Adrenal gland (tissue), 12 donors: ENCODE results near the gene PRG2. TPM values are rescaled to one million over a fixed set of nuclear protein-coding genes. Genes with fewer than 3 reads are reported as not detected.

Experiments
- DNase-seq, 7 donors: peaks; one replicate each; pipeline ENCODE4 v3.0.0-alpha.2; 2019 to 2020
- H3K27ac ChIP-seq, 5 donors: fragments of 200-600 bp; sonication (generic) in 4 of 5; 1 replicate in 3 of 5; 2 replicates in 2 of 5; pipeline versions ENCODE4 v1.5.1 to v1.8.0; 2016 to 2020; ENCODE audit warnings: mild to moderate bottlenecking in 1 of 5
- H3K27me3 ChIP-seq: fragments of 200-600 bp; 2 replicates; pipeline ENCODE4 v1.8.0; 2021
- H3K36me3 ChIP-seq, 2 donors: fragments of 200-600 bp; replicated peaks in 1 of 2; 1 replicate in 1 of 2; 2 replicates in 1 of 2; pipeline versions ENCODE4 v1.5.1 to v1.8.0; 2018 to 2022
- H3K4me1 ChIP-seq, 2 donors: fragments of 200-600 bp; replicated peaks in 1 of 2; 1 replicate in 1 of 2; 2 replicates in 1 of 2; pipeline versions ENCODE4 v1.5.1 to v1.8.0; 2018 to 2021
- H3K4me3 ChIP-seq, 4 donors: fragments of 200-600 bp; sonication (generic) in 3 of 4; one replicate each; pipeline ENCODE4 v1.5.1; 2016 to 2018
- H3K9me3 ChIP-seq, 3 donors: fragments of 200-600 bp; sonication (generic) in 1 of 3; replicated peaks in 1 of 3; 1 replicate in 2 of 3; 2 replicates in 1 of 3; pipeline versions ENCODE4 v1.5.1 to v1.8.0; 2016 to 2021
- CTCF ChIP-seq, 6 experiments: fragments of 450-650 bp in 4 of 6; fragments of 200-600 bp in 2 of 6; sonication (generic) in 1 of 6; IDR thresholded peaks; 1 replicate in 5 of 6; 2 replicates in 1 of 6; pipeline versions ENCODE4 v1.5.1 to v1.8.0; 2016 to 2021; ENCODE audit warnings: antibody characterized with exemption in 6 of 6, mild to moderate bottlenecking in 2 of 6, moderate library complexity in 1 of 6
- POLR2A ChIP-seq, 2 donors: fragments of 450-650 bp; IDR thresholded peaks; one replicate each; pipeline ENCODE4 v1.6.1; 2017; ENCODE audit warnings: antibody characterized with exemption in 2 of 2, mild to moderate bottlenecking in 2 of 2, moderate library complexity in 1 of 2
- WGBS, 4 donors: extraction: QIAGEN DNeasy Blood & Tissue Kit in 2 of 4; methylation state at CpG; one replicate each; pipeline versions ENCODE4 v1.1.5 to v1.1.7; 2013 to 2017; 5-methylcytosine and 5-hydroxymethylcytosine counted together
- intact Hi-C, 2 donors: fragments of 100-400 bp; cut with DNase I; formaldehyde crosslinking; loops; one replicate each; pipeline versions ENCODE4 v1.14.1 to v1.15.0; 2022 to 2023
- polyA plus RNA-seq, 3 donors: library from polyadenylated mRNA; stranded (reverse); fragments of 200-250 nt in 2 of 3; fragments of 350-450 nt in 1 of 3; fragmentation: Illumina TruSeq in 1 of 3; extraction: RNeasy Lipid Tissue Mini Kit (QIAGEN cat#74804) in 1 of 3; gene quantifications; one replicate each; pipeline ENCODE4 v1.2.3, GENCODE V29; 2013 to 2014
- total RNA-seq, 9 donors: library from RNA; depleted of rRNA in 4 of 9; stranded (reverse); fragments of >200 nt in 4 of 9; fragments of 120-200 nt in 1 of 9; fragmentation: NEBNext Ultra II Directional in 1 of 9; extraction: Animal tissue kit (Norgen Biotek cat#: 25700) in 1 of 9; gene quantifications; one replicate each; pipeline versions ENCODE4 v1.1.0 to v1.2.4, GENCODE V29; 2013 to 2023
- donor health status: healthy with polysubstance abuse.
- donor health status: Bipolar disorder and iron deficiency.
- donor health status: DM: yes; HTN: yes; CAD: no.
- donor health status: DM: no; HTN: no; CAD: no.
- donor health status: DM: no; HTN: no; CAD: no.
- donor health status: DM: yes; HTN: yes; CAD: no.

PRG2 gene
- total and polyA plus RNA-seq, 12 donors: 0.24 to 0.97 (median 0.27) TPM; not detected in 8

- Histone ChIP-seq H3K27ac (no peak overlapping the region), H3K4me3 (no peak overlapping the region), H3K9me3 (no peaks in the 10 kb centered on the region), H3K36me3 (no peaks in the 10 kb centered on the region), H3K27me3 (no peaks in the 10 kb centered on the region), H3K4me1 (peaks cover 27 to 44% of the 10 kb centered on the region in 2 donors)
- TF ChIP-seq CTCF (IDR thresholded peaks at IDR 0.05): no peak
- no peak for TF ChIP-seq POLR2A (IDR thresholded peaks at IDR 0.05)
- WGBS, 4 donors: 73 to 86% (median 79%) methylated on average over 4 of the region's 4 CpGs
- DNase-seq: no peak
- intact Hi-C loops: no loop called here
Observed at GRCh38 chr11:57429946-57430345, 39.5 kb upstream of the PRG2 start.

GRCh38 chr11:57428643-57429042 is 38.2 kb upstream of the PRG2 start:
- Histone ChIP-seq H3K27ac (peak overlapping the region in 1 of 5 donors; percentile 96), H3K4me1 (peaks cover 36 to 46% of the 10 kb centered on the region in 2 donors)
- intact Hi-C loops: no loop called here

GRCh38 chr11:57427727-57428082 is 37.3 kb upstream of the PRG2 start:
- peak in 6 of 7 donors; percentile 27 to 67 (median 52) for DNase-seq
- Histone ChIP-seq H3K4me1 (peaks cover 36 to 46% of the 10 kb centered on the region in 2 donors), H3K27ac (peak overlapping the region; percentile 77 to 96 (median 88)), H3K4me3 (peak overlapping the region in 1 of 4 donors; percentile 46), H3K36me3 (peaks cover 0 to 7% of the 10 kb centered on the region in 2 donors), H3K27me3 (no peaks in the 10 kb centered on the region), H3K9me3 (no peaks in the 10 kb centered on the region)
- intact Hi-C loops: no loop called here
- WGBS, 4 donors: 50 to 76% (median 64%) methylated on average over 8 of the region's 8 CpGs
- TF ChIP-seq CTCF (IDR thresholded peaks at IDR 0.05) (no peak), POLR2A (IDR thresholded peaks at IDR 0.05) (no peak)

More at GRCh38 chr11:57428643-57429042, 38.2 kb upstream of the PRG2 start:
- Histone ChIP-seq H3K4me3 (no peak overlapping the region), H3K27me3 (no peaks in the 10 kb centered on the region), H3K36me3 (no peaks in the 10 kb centered on the region), H3K9me3 (no peaks in the 10 kb centered on the region)
- WGBS, 4 donors: 81 to 94% (median 88%) methylated on average over 5 of the region's 5 CpGs
- DNase-seq: no peak
- TF ChIP-seq POLR2A (IDR thresholded peaks at IDR 0.05): no peak
- TF ChIP-seq CTCF (IDR thresholded peaks at IDR 0.05): no peak

- TF ChIP-seq CTCF (IDR thresholded peaks at IDR 0.05) (peak in 1 of 6 experiments; percentile 8), POLR2A (IDR thresholded peaks at IDR 0.05) (peak in 1 of 2 donors; percentile 21)
- intact Hi-C loops: no loop called here
- H3K9me3 ChIP-seq: no peaks in the 10 kb centered on the region
- peak within 1 kb of the TSS in 3 of 4 donors; percentile 5 to 62 (median 46) for H3K4me3 ChIP-seq
- H3K27ac ChIP-seq: peak within 1 kb of the TSS; percentile 77 to 96 (median 88)
- H3K36me3 ChIP-seq: peaks cover 0 to 7% of the 10 kb centered on the region in 2 donors
- H3K27me3 ChIP-seq: no peaks in the 10 kb centered on the region
- peak; percentile 60 to 86 (median 79) for DNase-seq
- WGBS, 4 donors: 3 to 9% (median 4%) methylated on average over 18 to 39 of the region's 39 CpGs
- peaks cover 36 to 51% of the 10 kb centered on the region in 2 donors for H3K4me1 ChIP-seq
Observed at GRCh38 chr11:57426929-57427726, 36.7 kb upstream of the PRG2 start, which contains the start of gene SLC43A3. SLC43A3 (minus strand) TSS chr11:57427121; CDS start chr11:57426172, 949 bp downstream.
